NCI-H128 (cell line): Measurements from ENCODE around the gene PPP4R4.

Experiments used
- DNase-seq: peaks from one replicate; lab custom pipeline; 2025; ENCODE audit not compliant: unreplicated experiment; lab: John Stamatoyannopoulos, UW

Gene PPP4R4

GRCh38 chr14:94173885-94174603 lies at the start of gene PPP4R4:
PPP4R4 (plus strand) TSS chr14:94174322; CDS start chr14:94174466, 144 bp downstream.
- DNase-seq: peak; percentile 78

GRCh38 chr14:94124582-94125377 lies 49.3 kb upstream of the PPP4R4 start:
- no peak for DNase-seq

GRCh38 chr14:94125659-94126418 lies 48.3 kb upstream of the PPP4R4 start:
- no peak for DNase-seq

- no peak for DNase-seq
Observed at GRCh38 chr14:94126419-94126677, 47.8 kb upstream of the PPP4R4 start.

GRCh38 chr14:94126800-94127199 lies 47.3 kb upstream of the PPP4R4 start:
- DNase-seq: no peak

GRCh38 chr14:94127330-94127729 lies 46.8 kb upstream of the PPP4R4 start:
- DNase-seq: no peak

- no peak for DNase-seq
Observed at GRCh38 chr14:94128216-94128839, 45.8 kb upstream of the PPP4R4 start.

- peak; percentile 66 for DNase-seq
Observed at GRCh38 chr14:94129111-94129757, 44.9 kb upstream of the PPP4R4 start, which contains the start of gene IFI27L2. IFI27L2 (minus strand) TSS chr14:94129604; CDS start chr14:94129564, 40 bp downstream.

GRCh38 chr14:94129758-94130414 lies 44.2 kb upstream of the PPP4R4 start:
- DNase-seq: peak; percentile 58

GRCh38 chr14:94132285-94132887 lies 41.7 kb upstream of the PPP4R4 start:
- DNase-seq: peak; percentile 70

GRCh38 chr14:94135476-94135875 lies 38.6 kb upstream of the PPP4R4 start:
- no peak for DNase-seq

GRCh38 chr14:94136575-94137331 lies 37.4 kb upstream of the PPP4R4 start:
- DNase-seq: peak; percentile 84

GRCh38 chr14:94138251-94138650 lies 35.9 kb upstream of the PPP4R4 start:
- DNase-seq: peak; percentile 45

GRCh38 chr14:94139006-94139405 lies 35.1 kb upstream of the PPP4R4 start:
- DNase-seq: no peak

- no peak for DNase-seq
Observed at GRCh38 chr14:94139421-94139820, 34.7 kb upstream of the PPP4R4 start.

GRCh38 chr14:94142247-94142646 lies 31.9 kb upstream of the PPP4R4 start:
- DNase-seq: no peak

GRCh38 chr14:94142836-94143235 lies 31.3 kb upstream of the PPP4R4 start:
- no peak for DNase-seq

GRCh38 chr14:94143239-94143638 lies 30.9 kb upstream of the PPP4R4 start:
- DNase-seq: no peak

- no peak for DNase-seq
Observed at GRCh38 chr14:94143711-94144110, 30.4 kb upstream of the PPP4R4 start.
